ENCODE results near the gene SLC22A12.

Gene SLC22A12

GRCh38 chr11:64644647-64645275 lies 53.7 kb downstream of the SLC22A12 start:
- peak; percentile 53 for DNase-seq (ENCODE audit: low read depth, low spot score)

- DNase-seq (ENCODE audit: low read depth, low spot score) = peak; percentile 25
Measured at GRCh38 chr11:64647019-64647779, 56.2 kb downstream of the SLC22A12 start.

- no peak for DNase-seq (ENCODE audit: low read depth, low spot score)
Measured at GRCh38 chr11:64648551-64648950, 57.5 kb downstream of the SLC22A12 start.

- DNase-seq (ENCODE audit: low read depth, low spot score) = peak; percentile 59
Measured at GRCh38 chr11:64649291-64649697, 58.3 kb downstream of the SLC22A12 start.

- peak; percentile 45 for DNase-seq (ENCODE audit: low read depth, low spot score)
Measured at GRCh38 chr11:64650923-64651523, 60.0 kb downstream of the SLC22A12 start.

Measured in ELF-1 (cell line).